ENCODE results near the gene SIX3. TPM values are rescaled to one million over a fixed set of nuclear protein-coding genes. Genes with fewer than 3 reads are reported as not detected.

Gene SIX3
- total RNA-seq, 1 experiment from 2014 or later = 3.0 TPM

DNA sequence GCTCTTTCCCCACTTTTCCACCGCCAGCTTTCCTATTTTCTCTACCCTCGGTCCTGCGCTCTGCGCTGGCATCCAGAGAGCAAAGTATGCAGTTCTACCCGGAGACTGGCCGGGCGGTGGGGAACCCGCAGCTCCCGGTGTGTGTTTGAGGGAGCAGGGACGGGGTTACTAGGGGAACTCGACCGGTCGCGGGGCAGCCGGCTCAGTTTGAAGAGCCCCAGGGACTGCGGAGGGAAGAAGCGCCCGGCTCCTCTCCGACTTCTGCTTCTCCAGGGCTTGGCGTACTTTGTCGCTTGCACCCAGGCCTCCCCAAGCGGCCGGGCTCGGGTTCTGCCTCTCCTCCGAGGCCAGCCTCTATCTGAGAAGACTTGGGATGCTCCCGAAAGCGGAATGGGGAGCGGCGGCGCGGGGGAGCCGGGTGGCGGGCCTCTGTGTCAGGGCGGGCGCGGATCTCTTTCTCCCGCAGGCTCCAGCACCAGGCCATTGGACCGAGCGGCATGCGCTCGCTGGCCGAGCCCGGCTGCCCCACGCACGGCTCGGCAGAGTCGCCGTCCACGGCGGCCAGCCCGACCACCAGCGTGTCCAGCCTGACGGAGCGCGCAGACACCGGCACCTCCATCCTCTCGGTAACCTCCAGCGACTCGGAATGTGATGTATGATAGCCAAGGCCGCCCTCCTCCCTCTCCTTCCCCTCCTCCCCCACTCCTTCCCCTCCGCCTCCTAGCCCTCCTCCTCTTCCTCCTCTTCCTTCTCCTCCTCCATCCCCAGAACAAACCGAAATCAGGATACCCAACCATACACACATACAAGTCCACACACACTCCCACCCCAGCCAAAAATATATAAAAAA lies 2.8 kb downstream of the SIX3 start:
- peaks cover 97% of the 10 kb centered on the region for H3K27me3 ChIP-seq (ENCODE audit: control insufficient read depth, insufficient read depth, low read length)
- DNase-seq = peak; percentile 81
- H3K4me3 ChIP-seq (ENCODE audit: insufficient read depth, low read depth, low read length) = peak overlapping the region; percentile 44
- H3K36me3 ChIP-seq (replicated peaks; ENCODE audit: control insufficient read depth, insufficient read depth, low read length) = no peaks in the 10 kb centered on the region

DNA sequence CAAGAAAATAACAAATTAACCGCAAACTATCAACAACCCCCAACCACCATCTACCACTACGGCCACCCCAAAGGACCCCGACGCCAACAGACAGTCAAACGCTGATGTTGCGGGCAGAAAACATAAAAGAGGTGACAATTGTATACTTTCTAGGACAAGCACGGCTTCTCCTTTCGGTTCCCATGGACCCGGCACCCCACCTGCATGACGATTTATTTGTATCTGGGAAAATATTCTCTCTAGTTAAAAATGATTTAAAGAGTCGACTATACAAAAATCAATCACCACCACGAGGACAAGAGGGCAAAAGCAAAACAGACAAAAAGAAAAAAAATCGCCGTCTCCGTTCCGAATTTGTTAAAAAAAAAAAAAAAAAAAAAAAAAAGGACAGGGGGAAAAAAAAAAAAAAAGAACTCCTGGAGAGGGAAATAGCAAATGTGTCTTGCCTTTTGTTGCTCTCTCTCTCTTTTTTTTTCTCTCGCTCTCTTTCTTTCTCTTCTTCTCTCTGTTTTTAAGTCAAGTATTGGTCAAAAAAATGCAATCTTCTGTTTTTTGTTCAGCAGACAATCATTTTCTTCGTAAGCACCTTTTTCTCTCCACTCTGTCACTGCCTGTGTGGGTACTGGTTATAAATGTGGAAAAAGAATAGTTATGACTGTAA lies 3.6 kb downstream of the SIX3 start:
- no peak for DNase-seq
- Histone ChIP-seq H3K36me3 (replicated peaks; ENCODE audit: control insufficient read depth, insufficient read depth, low read length) (no peaks in the 10 kb centered on the region), H3K27me3 (ENCODE audit: control insufficient read depth, insufficient read depth, low read length) (peaks cover 96% of the 10 kb centered on the region), H3K4me3 (ENCODE audit: insufficient read depth, low read depth, low read length) (peak overlapping the region; percentile 4; the same call in 1 of the 2 replicates)

DNA sequence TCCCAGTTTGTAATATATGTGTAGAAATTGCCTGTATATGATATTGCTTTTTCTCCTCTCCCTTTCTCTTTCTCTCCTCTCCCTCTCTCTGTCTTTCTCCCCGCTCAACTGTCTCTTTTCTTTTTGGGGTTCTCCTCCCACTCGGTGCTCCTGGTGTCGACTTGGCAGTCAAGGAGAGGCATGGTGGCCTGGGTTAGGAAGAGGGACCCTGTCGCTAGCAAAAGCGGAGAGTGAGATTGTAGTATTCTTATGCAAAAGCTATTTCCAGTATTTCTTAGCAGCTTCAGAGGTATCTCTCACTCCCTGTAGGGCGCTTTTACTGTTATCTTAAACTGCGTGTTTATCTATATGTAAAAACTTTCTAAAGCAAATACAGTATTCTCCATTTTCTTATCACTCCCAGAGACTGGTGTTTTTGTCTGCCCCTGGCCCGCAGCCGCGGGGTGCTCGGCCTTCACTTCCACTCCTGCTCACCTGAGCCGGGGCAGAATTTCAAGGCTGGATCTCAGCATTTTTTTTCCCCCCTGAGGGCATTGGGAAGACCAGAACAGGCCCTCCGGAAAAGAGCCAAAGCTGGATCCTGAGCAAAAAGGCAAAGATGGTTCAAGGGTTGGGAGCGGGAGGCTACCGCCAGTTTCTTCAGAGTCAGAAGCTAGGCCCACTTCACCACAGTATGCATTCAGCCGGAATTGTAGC lies 4.3 kb downstream of the SIX3 start:
- H3K27me3 ChIP-seq (ENCODE audit: control insufficient read depth, insufficient read depth, low read length) = peaks cover 96% of the 10 kb centered on the region
- DNase-seq = peak; percentile 67
- no peak overlapping the region for H3K4me3 ChIP-seq (ENCODE audit: insufficient read depth, low read depth, low read length)
- H3K36me3 ChIP-seq (replicated peaks; ENCODE audit: control insufficient read depth, insufficient read depth, low read length) = no peaks in the 10 kb centered on the region

DNA sequence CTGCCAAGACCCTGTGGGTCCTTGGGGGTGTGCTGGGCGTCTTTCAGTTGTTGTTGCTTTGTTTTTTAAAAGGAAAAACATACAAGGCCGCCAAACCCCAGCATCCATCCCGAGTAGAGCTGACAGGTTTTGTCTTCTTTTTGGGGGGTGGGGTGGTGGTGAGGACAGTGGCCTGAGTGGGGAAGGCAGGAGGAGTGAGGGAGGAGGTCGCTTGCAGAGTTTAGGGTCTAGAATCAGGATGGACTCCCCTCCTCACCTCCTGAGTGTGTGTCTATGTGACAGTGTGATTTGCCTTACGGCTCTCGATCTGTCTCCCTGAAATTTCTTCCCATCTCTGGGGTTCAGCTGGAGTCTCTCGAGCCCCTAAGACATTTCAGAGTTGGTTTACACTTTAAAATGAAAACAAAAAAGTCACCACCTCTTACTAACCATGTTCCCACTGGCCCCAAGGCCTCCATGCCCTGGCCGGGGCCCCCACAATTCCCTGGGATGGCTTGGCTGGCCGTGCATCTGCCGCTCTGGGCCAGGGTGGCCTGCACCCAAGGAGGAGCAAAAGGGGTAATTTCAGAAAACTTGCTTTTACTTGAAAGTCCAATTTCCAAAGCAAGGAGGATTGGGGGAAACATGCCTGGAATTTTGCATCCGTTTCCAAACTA lies 5.0 kb downstream of the SIX3 start:
- H3K27me3 ChIP-seq (ENCODE audit: control insufficient read depth, insufficient read depth, low read length) = peaks cover 96% of the 10 kb centered on the region
- no peak overlapping the region for H3K4me3 ChIP-seq (ENCODE audit: insufficient read depth, low read depth, low read length)
- H3K36me3 ChIP-seq (replicated peaks; ENCODE audit: control insufficient read depth, insufficient read depth, low read length) = no peaks in the 10 kb centered on the region
- DNase-seq = no peak

DNA sequence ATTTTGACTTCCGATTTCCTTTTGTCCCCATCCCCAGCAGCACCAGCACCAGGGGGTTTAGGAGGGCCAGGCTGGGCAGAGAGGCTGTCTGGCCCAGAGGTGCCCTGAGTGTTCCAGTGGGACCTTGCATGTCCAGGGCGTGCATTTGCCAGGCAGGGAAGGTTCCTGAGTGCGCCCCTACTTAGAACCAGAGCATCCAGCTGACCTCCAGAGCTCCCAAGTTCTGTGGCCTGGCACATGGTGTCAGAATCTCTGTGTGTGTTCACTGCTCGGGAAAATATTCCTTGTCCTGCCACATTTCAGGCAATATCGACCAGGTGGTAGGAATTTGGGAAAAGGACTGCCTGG lies 5.5 kb downstream of the SIX3 start:
- Histone ChIP-seq H3K36me3 (replicated peaks; ENCODE audit: control insufficient read depth, insufficient read depth, low read length) (no peaks in the 10 kb centered on the region), H3K4me3 (ENCODE audit: insufficient read depth, low read depth, low read length) (no peak overlapping the region), H3K27me3 (ENCODE audit: control insufficient read depth, insufficient read depth, low read length) (peaks cover 96% of the 10 kb centered on the region)
- no peak for DNase-seq

DNA sequence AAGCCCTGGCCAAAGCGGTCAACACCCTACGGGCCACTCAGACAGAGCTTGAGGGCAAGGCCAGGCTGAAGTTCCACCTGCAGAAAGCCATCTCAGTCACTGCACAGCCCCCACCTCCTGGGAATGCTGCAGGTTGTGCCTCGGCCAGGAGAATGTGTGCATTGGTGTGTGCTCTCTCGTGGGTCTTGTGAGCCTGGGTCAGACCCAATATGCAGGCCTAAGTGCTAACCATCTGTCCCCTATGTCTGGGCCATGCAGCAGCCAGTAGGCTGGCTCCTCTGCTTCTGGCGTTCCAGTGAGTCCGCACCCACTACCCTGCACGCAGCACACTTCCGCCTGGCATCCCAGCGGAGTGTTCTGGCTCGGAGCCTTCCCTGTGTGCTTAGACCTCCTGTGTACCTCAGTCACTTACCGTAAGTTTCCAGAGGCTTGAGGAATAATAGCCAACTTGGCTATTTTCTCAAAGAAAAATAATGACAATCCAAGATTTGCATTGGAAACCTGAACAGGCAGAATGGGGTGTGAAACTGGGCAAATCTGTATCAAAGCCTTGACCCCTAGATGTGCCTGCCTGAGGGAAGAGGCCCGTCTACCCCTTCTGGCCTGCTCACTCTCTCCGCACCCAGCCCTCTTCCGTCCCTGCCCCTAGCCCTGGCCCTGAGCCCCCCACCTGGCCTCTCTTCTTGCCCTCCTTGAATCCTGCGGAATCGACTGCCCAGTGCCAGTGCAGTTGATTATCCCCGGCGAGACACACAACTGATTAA lies 7.2 kb downstream of the SIX3 start:
- Histone ChIP-seq H3K36me3 (replicated peaks; ENCODE audit: control insufficient read depth, insufficient read depth, low read length) (no peaks in the 10 kb centered on the region), H3K27me3 (ENCODE audit: control insufficient read depth, insufficient read depth, low read length) (peaks cover 96% of the 10 kb centered on the region), H3K4me3 (ENCODE audit: insufficient read depth, low read depth, low read length) (no peak overlapping the region)
- peak; percentile 54 for DNase-seq

DNA sequence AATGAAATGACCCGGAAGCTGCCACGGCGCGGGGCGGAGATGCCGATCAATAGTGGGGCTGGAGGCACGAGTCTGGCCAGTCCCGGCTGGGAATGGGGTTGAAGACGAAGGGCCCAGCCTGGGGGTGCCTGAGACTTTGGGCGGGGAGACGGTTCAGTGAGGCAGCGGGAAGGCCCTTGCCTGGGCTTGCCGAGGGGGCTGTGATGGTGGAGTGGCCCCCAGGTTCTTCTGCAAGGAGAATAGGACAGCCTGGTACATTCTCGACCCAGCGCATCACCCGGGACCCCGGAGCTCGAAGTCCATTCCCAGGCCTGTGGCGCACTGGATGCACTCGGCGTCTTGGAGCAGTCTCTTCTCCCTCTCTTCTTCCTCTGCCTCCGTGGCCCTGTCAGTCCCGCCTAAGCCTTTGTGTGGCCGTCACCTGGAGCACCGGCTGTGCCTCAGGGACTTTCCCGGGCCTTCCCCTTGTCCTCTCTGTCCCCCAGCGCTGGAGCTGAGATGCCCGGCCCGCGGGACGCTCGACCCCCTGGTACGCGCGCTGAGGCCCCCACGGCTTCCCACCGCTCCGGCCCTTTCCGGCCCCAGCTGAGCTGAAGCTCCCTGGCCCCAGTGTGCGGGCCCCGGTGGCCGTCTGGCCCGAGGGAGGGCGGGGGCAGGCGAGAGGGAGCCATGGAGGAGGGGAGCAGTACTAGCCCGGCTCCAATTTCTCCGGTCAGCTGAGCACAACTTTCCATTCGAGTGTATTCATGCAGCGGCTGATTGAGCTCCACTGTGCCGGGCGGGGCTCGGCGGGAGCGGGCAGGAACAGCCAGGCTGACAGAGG lies 8.0 kb downstream of the SIX3 start:
- H3K36me3 ChIP-seq (replicated peaks; ENCODE audit: control insufficient read depth, insufficient read depth, low read length) = no peaks in the 10 kb centered on the region
- DNase-seq = peak; percentile 93
- peak overlapping the region; percentile 19 for H3K4me3 ChIP-seq (ENCODE audit: insufficient read depth, low read depth, low read length)
- peaks cover 96% of the 10 kb centered on the region for H3K27me3 ChIP-seq (ENCODE audit: control insufficient read depth, insufficient read depth, low read length)

DNA sequence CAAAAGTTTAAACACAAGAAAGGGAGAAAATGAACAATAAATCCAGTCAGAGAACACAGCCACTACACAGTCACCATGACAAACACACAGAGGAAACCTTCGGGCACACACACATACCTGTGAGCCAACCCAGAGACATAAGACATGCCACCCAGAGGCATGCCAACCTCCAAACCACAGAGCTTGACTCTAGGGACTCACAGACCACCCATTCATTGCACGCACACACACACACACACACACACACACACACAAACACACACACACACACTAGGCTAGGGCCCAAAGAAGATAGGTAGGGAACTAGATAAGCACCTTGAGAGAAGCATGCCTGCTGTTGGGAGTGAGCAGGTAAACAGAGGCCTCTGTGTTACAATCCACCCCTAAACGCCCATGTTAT lies 9.1 kb downstream of the SIX3 start:
- peaks cover 97% of the 10 kb centered on the region for H3K27me3 ChIP-seq (ENCODE audit: control insufficient read depth, insufficient read depth, low read length)
- DNase-seq = no peak
- H3K36me3 ChIP-seq (replicated peaks; ENCODE audit: control insufficient read depth, insufficient read depth, low read length) = no peaks in the 10 kb centered on the region
- no peak overlapping the region for H3K4me3 ChIP-seq (ENCODE audit: insufficient read depth, low read depth, low read length)

DNA sequence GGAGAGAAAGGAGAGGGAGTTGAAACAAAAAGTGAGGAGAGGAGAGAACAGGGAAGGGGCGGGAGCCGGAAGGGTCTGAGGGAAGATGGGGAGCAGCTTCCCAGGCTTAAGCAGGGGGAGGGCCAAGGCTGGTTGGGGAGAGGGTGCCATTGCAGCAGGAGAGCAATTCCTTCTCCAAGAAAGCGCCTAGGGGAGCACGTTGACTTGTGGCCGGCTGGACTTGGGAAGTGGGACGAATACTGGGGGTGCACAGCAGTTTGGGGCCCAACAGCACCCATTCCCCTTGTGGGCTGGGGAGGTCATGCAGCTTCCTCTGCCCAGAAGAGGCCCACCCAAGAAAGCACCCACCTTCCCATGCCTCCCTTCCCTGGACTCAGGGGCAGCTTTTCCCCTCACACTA lies 9.6 kb downstream of the SIX3 start:
- peaks cover 99% of the 10 kb centered on the region for H3K27me3 ChIP-seq (ENCODE audit: control insufficient read depth, insufficient read depth, low read length)
- no peak for DNase-seq
- H3K36me3 ChIP-seq (replicated peaks; ENCODE audit: control insufficient read depth, insufficient read depth, low read length) = no peaks in the 10 kb centered on the region
- no peak overlapping the region for H3K4me3 ChIP-seq (ENCODE audit: insufficient read depth, low read depth, low read length)

DNA sequence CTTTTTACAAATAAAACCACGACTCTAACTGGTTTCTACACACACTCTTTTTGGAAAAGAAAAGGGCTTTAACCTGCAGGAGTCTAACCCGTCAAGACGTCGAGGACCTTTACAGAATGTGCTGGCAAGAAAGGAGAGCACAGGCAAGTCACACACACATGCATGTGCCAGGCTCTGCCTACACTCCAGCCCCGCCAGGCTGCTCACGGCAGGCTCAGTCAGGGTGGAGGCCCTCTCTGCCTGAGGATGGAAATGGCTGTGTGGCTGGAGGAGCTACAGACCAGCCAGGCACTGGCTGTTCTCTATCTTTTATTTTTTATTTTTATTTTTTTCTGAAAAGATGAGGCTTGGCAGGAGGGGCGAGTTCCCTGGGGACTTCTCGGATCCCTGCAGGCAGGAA lies 10.2 kb downstream of the SIX3 start:
- H3K36me3 ChIP-seq (replicated peaks; ENCODE audit: control insufficient read depth, insufficient read depth, low read length) = no peaks in the 10 kb centered on the region
- H3K27me3 ChIP-seq (ENCODE audit: control insufficient read depth, insufficient read depth, low read length) = peaks cover 93% of the 10 kb centered on the region
- peak overlapping the region; percentile 28 for H3K4me3 ChIP-seq (ENCODE audit: insufficient read depth, low read depth, low read length)
- DNase-seq = peak; percentile 65

DNA sequence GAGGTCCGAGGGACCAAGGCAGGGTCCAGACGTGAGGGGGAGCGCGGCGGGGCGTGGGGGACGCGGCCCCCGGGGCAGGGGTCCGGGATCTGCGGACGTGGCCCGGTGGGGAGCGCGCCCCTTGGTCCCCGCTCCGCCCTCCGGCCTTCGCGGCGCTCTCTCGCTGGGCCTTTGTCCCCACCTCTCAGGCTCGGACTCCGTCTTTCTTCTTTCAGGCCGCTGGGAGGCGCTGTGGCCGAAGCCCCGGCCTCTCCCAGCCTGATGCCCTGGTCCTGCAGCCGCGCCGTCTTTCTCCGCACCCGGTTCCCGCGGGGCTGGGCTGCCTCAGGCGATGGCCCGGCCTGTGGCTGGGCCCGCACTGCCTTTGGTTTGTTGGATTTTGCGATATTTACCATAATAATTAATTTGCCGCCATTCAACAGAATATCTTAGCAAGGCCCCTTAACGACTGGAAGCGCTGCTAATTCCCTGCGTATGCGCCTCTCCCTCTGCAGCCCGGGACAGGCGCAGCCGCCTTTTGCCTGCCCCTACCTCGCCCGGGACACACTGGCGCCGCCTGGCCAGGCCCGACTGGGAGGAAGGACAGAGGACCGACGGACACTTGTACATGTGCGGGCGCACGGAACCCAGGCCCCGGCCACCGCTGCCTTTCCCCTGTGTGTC lies 10.8 kb downstream of the SIX3 start:
- DNase-seq = peak; percentile 97
- peak overlapping the region; percentile 28 for H3K4me3 ChIP-seq (ENCODE audit: insufficient read depth, low read depth, low read length)
- H3K36me3 ChIP-seq (replicated peaks; ENCODE audit: control insufficient read depth, insufficient read depth, low read length) = no peaks in the 10 kb centered on the region
- H3K27me3 ChIP-seq (ENCODE audit: control insufficient read depth, insufficient read depth, low read length) = peaks cover 88% of the 10 kb centered on the region

DNA sequence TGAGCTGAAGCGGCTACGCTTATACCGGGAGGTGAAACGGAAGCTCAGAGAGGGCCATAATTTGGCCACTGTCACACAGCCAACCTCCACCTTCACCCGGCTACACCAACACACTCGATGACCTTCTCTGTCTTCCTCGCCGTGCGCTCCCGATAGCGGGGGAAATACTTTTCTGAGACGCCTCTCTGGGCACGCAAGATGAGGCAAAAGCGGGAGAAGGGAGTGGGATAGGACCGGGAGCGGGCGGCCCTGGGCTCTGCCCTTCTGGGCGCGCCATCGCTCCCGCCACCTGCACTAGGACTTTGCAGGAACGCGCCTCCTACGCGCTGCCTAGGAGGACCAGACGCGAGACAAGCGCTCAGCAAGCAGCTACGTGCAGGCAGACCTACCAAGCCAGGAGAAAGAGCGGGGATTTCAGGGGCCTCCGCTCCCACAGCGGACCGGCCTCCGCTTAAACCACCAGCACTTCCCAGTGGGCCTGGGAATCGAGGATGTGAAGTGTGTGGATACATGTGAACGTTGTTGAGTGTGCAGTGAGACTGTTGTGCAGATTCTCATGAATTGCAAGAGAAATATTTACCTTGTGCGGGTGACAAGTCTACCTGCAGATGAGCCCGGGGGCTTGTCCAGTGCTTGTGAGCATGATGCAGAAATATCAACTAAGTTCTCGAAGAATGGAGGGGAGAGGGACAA lies 11.4 kb downstream of the SIX3 start:
- H3K36me3 ChIP-seq (replicated peaks; ENCODE audit: control insufficient read depth, insufficient read depth, low read length) = no peaks in the 10 kb centered on the region
- H3K27me3 ChIP-seq (ENCODE audit: control insufficient read depth, insufficient read depth, low read length) = peaks cover 83% of the 10 kb centered on the region
- H3K4me3 ChIP-seq (ENCODE audit: insufficient read depth, low read depth, low read length) = peak overlapping the region; percentile 16; the same call in 1 of the 2 replicates
- peak; percentile 78 for DNase-seq
